AG04450 (cell line): ENCODE measurements around the gene MANSC1. TPM values are rescaled to one million over a fixed set of nuclear protein-coding genes. Genes with fewer than 3 reads are reported as not detected.

Experiments
- CTCF ChIA-PET: fragments of 300-600, 350-600 bp; formaldehyde crosslinking; extraction: SDS; loops from one replicate; lab custom pipeline; 2022; ENCODE audit warnings: antibody characterized with exemption, inconsistent platforms; lab: Charles Lee
- POLR2A ChIA-PET: fragments of 350-600 bp; formaldehyde crosslinking; extraction: SDS; loops from one replicate; lab custom pipeline; 2021; ENCODE audit warnings: antibody characterized with exemption, inconsistent platforms; lab: Yijun Ruan, JAX
- DNase-seq: peaks from one replicate; pipeline ENCODE4 v3.0.0-alpha.2; 2011; ENCODE audit warnings: low read depth, low spot score
- H3K27ac ChIP-seq: one replicate; pipeline ENCODE4 v1.5.1; 2012; ENCODE audit warnings: low read depth, low read length, control low read depth
- H3K27me3 ChIP-seq: one replicate; pipeline ENCODE4 v1.6.0; 2012; ENCODE audit warnings: low read length; ENCODE audit not compliant: control insufficient read depth, insufficient read depth
- H3K4me3 ChIP-seq: 2 replicates; pipeline ENCODE4 v1.5.1; 2011; ENCODE audit warnings: mild to moderate bottlenecking, low read depth, low read length, control low read depth
- H3K9me3 ChIP-seq: 2 replicates; pipeline ENCODE4 v1.5.1; 2012; ENCODE audit warnings: low read length; ENCODE audit not compliant: control insufficient read depth, insufficient read depth
- CTCF ChIP-seq: IDR thresholded peaks from 2 replicates; pipeline ENCODE4 v1.5.1; 2011; ENCODE audit warnings: low read depth, low read length, control low read depth, inconsistent platforms
- polyA plus RNA-seq: library from polyadenylated mRNA; depleted of rRNA; stranded (reverse); fragments of >200 nt; gene quantifications from 2 replicates; pipeline ENCODE4 v1.2.3, GENCODE V29; 2011

The MANSC1 gene
- polyA plus RNA-seq, 1 experiment, result 2.8 TPM

GRCh38 chr12:12301122-12301521 lies 48.9 kb downstream of the MANSC1 start:
- H3K27me3 ChIP-seq, result no peaks in the 10 kb centered on the region
- no peak for DNase-seq
- ChIA-PET CTCF (interaction anchor here (0.9 kb wide), 1 partner anchor 17 kb away, joined by 3 read pairs; no protein-coding TSS in a partner anchor), POLR2A (no interaction called here)
- no peak for TF ChIP-seq CTCF
- H3K4me3 ChIP-seq, result no peak overlapping the region
- no peaks in the 10 kb centered on the region; the same call in 1 of the 2 replicates for H3K9me3 ChIP-seq
- H3K27ac ChIP-seq, result no peak overlapping the region

DNA sequence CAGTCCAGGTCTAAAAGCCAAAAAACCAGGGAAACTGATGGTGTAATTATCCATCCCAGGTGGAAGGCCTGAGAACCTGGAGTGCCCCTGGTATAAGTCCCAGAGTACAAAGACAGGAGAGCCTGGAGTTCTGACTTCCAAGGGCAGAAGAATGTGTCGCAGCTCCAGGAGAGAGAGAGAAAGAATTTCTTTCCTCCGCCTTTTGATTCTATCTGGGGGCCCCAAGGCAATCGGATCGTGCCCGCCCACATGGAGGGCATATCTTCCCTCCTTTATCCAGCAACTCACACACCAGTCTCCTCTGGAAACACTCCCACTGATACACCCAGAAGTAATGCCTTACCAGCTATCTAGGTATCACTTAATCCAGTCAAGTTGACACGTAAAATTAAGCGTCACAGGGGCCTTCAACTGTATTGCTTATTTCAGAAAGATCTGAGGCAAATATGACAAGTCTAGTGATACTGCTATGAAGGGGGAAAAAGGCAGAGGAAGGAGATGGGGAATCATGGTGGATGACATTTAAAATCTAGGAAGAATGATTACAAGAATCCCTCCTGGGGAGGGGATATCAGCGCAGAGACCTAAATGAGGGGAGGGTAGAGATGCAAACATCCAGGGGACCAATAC lies 52.7 kb downstream of the MANSC1 start:
- ChIA-PET CTCF (no interaction called here), POLR2A (no interaction called here)
- no peak for DNase-seq

GRCh38 chr12:12294215-12295005 lies 55.6 kb downstream of the MANSC1 start:
- H3K27ac ChIP-seq, result no peak overlapping the region
- H3K27me3 ChIP-seq, result no peaks in the 10 kb centered on the region
- DNase-seq, result no peak
- no peak overlapping the region for H3K4me3 ChIP-seq
- H3K9me3 ChIP-seq, result no peaks in the 10 kb centered on the region
- TF ChIP-seq CTCF, result no peak
- POLR2A ChIA-PET, result no interaction called here
- CTCF ChIA-PET, result no interaction called here

More for the DNA sequence above, 52.7 kb downstream of the MANSC1 start:
- Histone ChIP-seq H3K27me3 (no peaks in the 10 kb centered on the region), H3K9me3 (no peaks in the 10 kb centered on the region), H3K27ac (no peak overlapping the region), H3K4me3 (no peak overlapping the region)
- no peak for TF ChIP-seq CTCF

- CTCF ChIA-PET, result no interaction called here
- no peak for TF ChIP-seq CTCF
- DNase-seq, result no peak
Observed at GRCh38 chr12:12290206-12290605, 59.8 kb downstream of the MANSC1 start.

GRCh38 chr12:12286441-12286840 lies 63.6 kb downstream of the MANSC1 start:
- H3K9me3 ChIP-seq, result no peaks in the 10 kb centered on the region
- no peak overlapping the region for H3K27ac ChIP-seq
- no peak overlapping the region for H3K4me3 ChIP-seq
- H3K27me3 ChIP-seq, result no peaks in the 10 kb centered on the region
- ChIA-PET CTCF (no interaction called here), POLR2A (no interaction called here)
- no peak for DNase-seq
- no peak for TF ChIP-seq CTCF

More at GRCh38 chr12:12290206-12290605, 59.8 kb downstream of the MANSC1 start:
- no peaks in the 10 kb centered on the region for H3K9me3 ChIP-seq
- H3K27me3 ChIP-seq, result no peaks in the 10 kb centered on the region
- H3K27ac ChIP-seq, result no peak overlapping the region
- POLR2A ChIA-PET, result no interaction called here
- no peak overlapping the region for H3K4me3 ChIP-seq
